Esophagus squamous epithelium (tissue), 5 donors: ENCODE data around the gene SERPINA6. TPM values are rescaled to one million over a fixed set of nuclear protein-coding genes. Genes with fewer than 3 reads are reported as not detected.
"Not testable (repeated sequence)": the region's sequence is repeated elsewhere in the genome, so short reads cannot be mapped to it uniquely, and the experiment has no call there.

Experiments used
- DNase-seq: peaks from one replicate; lab custom pipeline; 2025; lab: John Stamatoyannopoulos, UW
- H3K27ac ChIP-seq, 4 donors: fragments of 200-600 bp; sonication (generic); one replicate each; pipeline ENCODE4 v1.5.1; 2016 to 2019; ENCODE audit warnings: mild to moderate bottlenecking in 1 of 4
- H3K27me3 ChIP-seq, 4 donors: fragments of 200-600 bp; sonication (generic); 1 replicate in 3 of 4; 2 replicates in 1 of 4; pipeline versions ENCODE4 v1.5.1 to v1.6.0; 2017 to 2021; ENCODE audit warnings: antibody characterized with exemption in 1 of 4
- H3K36me3 ChIP-seq, 3 donors: fragments of 200-600 bp; sonication (generic); one replicate each; pipeline ENCODE4 v1.5.1; 2016 to 2019
- H3K4me1 ChIP-seq, 3 donors: fragments of 200-600 bp; sonication (generic); one replicate each; pipeline ENCODE4 v1.5.1; 2017 to 2019
- H3K4me3 ChIP-seq, 4 donors: fragments of 200-600 bp; sonication (generic); 1 replicate in 3 of 4; 2 replicates in 1 of 4; pipeline ENCODE4 v1.5.1; 2016 to 2019; ENCODE audit warnings: mild to moderate bottlenecking in 2 of 4, moderate library complexity in 1 of 4
- H3K9me3 ChIP-seq, 3 donors: fragments of 200-600 bp; sonication (generic); one replicate each; pipeline ENCODE4 v1.5.1; 2016 to 2019
- POLR2A ChIP-seq, 4 donors: fragments of 450-650 bp; IDR thresholded peaks; one replicate each; pipeline ENCODE4 v1.6.1; 2017; ENCODE audit warnings: antibody characterized with exemption in 4 of 4, mild to moderate bottlenecking in 4 of 4, moderate library complexity in 3 of 4
- WGBS, 2 donors: methylation state at CpG; one replicate each; pipeline ENCODE4 v1.1.5; 2018; 5-methylcytosine and 5-hydroxymethylcytosine counted together
- intact Hi-C: fragments of 100-400 bp; cut with DNase I; formaldehyde crosslinking; loops from one replicate; pipeline ENCODE4 v1.15.0; 2022
- total RNA-seq, 4 donors: library from RNA; depleted of rRNA; stranded (reverse); fragments of >200 nt; gene quantifications; one replicate each; pipeline ENCODE4 v1.1.0, GENCODE V29; 2016
- TF ChIP-seq, protein P1 (sequence below), 6 experiments: fragments of 450-650 bp in 4 of 6; fragments of 200-600 bp in 2 of 6; sonication (generic) in 2 of 6; IDR thresholded peaks; one replicate each; pipeline ENCODE4 v1.5.1; 2016 to 2019; ENCODE audit warnings: antibody characterized with exemption in 6 of 6, mild to moderate bottlenecking in 4 of 6, moderate library complexity in 4 of 6
- donor health status: DM: yes; HTN: yes; CAD: no.

Gene SERPINA6
- total RNA-seq, 4 donors from 2014 or later = not detected

GRCh38 chr14:94298130-94298529 lies 25.0 kb downstream of the SERPINA6 start:
- DNase-seq = no peak
- intact Hi-C loops = no loop called here
- Histone ChIP-seq H3K9me3 (no peaks in the 10 kb centered on the region), H3K27ac (no peak overlapping the region), H3K27me3 (peaks cover 0 to 46% (median 0%) of the 10 kb centered on the region in 4 donors), H3K4me3 (no peak overlapping the region), H3K36me3 (no peaks in the 10 kb centered on the region), H3K4me1 (no peaks in the 10 kb centered on the region)
- WGBS, 2 donors = 90 to 93% methylated on average over 5 to 12 of the region's 15 CpGs
- TF ChIP-seq POLR2A (IDR thresholded peaks at IDR 0.05) = no peak

GRCh38 chr14:94296181-94296545 lies 27.0 kb downstream of the SERPINA6 start:
- intact Hi-C loops, H3K9me3 ChIP-seq, H3K36me3 ChIP-seq, H3K27ac ChIP-seq, H3K4me3 ChIP-seq, DNase-seq, H3K4me1 ChIP-seq: not testable (repeated sequence)
- 53 to 74% methylated on average over 4 of the region's 4 CpGs for WGBS, 2 donors
- peaks cover 0 to 66% (median 0%) of the 10 kb centered on the region in 4 donors for H3K27me3 ChIP-seq

DNA sequence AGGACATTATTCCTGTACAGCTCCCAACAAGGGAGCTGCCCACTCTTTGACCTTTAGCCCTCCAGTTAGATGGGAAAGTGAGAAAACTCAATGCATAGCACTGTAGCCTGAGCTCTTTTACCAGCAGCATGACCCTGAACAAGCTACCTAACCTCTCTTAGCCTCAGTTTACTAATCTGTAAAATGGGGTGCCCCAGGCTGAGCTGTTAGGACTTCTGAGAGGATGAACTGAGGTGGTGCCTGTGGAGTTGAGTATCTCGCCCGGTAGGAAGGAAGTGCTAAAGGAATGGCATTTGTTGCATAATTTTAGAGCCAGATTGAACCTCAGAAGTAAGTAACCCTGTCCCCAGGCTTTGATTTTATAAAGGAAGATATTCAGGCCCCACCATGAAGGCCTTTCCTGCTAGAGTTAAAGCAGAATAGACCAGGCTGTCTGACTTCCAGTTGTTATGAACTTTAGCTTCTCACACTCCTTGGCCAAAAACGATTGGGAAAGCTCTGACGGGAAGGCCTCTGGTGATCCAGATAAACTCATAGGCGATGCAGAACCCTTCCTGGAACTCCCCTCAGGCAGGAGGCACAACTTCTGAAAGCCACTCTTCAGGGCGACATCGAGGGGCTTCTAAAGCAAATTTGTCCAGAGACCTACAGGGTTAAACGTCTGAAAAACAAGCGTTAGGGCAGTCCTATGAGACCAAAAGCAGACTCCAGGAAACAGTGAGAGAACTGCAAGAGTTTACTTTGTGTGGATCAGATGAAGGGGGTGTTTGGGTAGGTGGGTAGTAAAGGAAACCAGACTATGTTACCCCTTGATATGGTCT lies 27.6 kb downstream of the SERPINA6 start:
- no peaks in the 10 kb centered on the region for H3K36me3 ChIP-seq
- peaks cover 0 to 72% (median 0%) of the 10 kb centered on the region in 4 donors for H3K27me3 ChIP-seq
- no peak overlapping the region for H3K4me3 ChIP-seq
- H3K4me1 ChIP-seq = no peaks in the 10 kb centered on the region
- DNase-seq = no peak
- H3K9me3 ChIP-seq = no peaks in the 10 kb centered on the region
- no peak overlapping the region for H3K27ac ChIP-seq
- WGBS, 2 donors = 75 to 77% methylated on average over 8 to 9 of the region's 9 CpGs
- intact Hi-C loops = no loop called here
- no peak for TF ChIP-seq POLR2A (IDR thresholded peaks at IDR 0.05)
- TF ChIP-seq, protein P1, sequence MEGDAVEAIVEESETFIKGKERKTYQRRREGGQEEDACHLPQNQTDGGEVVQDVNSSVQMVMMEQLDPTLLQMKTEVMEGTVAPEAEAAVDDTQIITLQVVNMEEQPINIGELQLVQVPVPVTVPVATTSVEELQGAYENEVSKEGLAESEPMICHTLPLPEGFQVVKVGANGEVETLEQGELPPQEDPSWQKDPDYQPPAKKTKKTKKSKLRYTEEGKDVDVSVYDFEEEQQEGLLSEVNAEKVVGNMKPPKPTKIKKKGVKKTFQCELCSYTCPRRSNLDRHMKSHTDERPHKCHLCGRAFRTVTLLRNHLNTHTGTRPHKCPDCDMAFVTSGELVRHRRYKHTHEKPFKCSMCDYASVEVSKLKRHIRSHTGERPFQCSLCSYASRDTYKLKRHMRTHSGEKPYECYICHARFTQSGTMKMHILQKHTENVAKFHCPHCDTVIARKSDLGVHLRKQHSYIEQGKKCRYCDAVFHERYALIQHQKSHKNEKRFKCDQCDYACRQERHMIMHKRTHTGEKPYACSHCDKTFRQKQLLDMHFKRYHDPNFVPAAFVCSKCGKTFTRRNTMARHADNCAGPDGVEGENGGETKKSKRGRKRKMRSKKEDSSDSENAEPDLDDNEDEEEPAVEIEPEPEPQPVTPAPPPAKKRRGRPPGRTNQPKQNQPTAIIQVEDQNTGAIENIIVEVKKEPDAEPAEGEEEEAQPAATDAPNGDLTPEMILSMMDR (IDR thresholded peaks at IDR 0.05) = no peak

- peaks cover 0 to 20% (median 3%) of the 10 kb centered on the region in 3 donors for H3K4me1 ChIP-seq
- no peak for DNase-seq
- no peak overlapping the region for H3K27ac ChIP-seq
- no peak overlapping the region for H3K4me3 ChIP-seq
- peaks cover 0 to 75% (median 0%) of the 10 kb centered on the region in 4 donors for H3K27me3 ChIP-seq
- intact Hi-C loops = no loop called here
- no peaks in the 10 kb centered on the region for H3K36me3 ChIP-seq
- H3K9me3 ChIP-seq = no peaks in the 10 kb centered on the region
- TF ChIP-seq, protein P1 (IDR thresholded peaks at IDR 0.05) = no peak
- no peak for TF ChIP-seq POLR2A (IDR thresholded peaks at IDR 0.05)
- 61 to 74% methylated on average over 3 of the region's 3 CpGs for WGBS, 2 donors
Observed at GRCh38 chr14:94293578-94293924, 29.6 kb downstream of the SERPINA6 start.

- Histone ChIP-seq H3K9me3 (no peaks in the 10 kb centered on the region), H3K27ac (no peak within 1 kb of the TSS), H3K4me3 (no peak within 1 kb of the TSS), H3K4me1 (peaks cover 0 to 21% (median 3%) of the 10 kb centered on the region in 3 donors), H3K36me3 (no peaks in the 10 kb centered on the region), H3K27me3 (peaks cover 0 to 76% (median 0%) of the 10 kb centered on the region in 4 donors)
- TF ChIP-seq, protein P1 (IDR thresholded peaks at IDR 0.05) = no peak
- no peak for TF ChIP-seq POLR2A (IDR thresholded peaks at IDR 0.05)
- no peak for DNase-seq
- intact Hi-C loops = no loop called here
- 76 to 78% methylated on average over 7 to 8 of the region's 10 CpGs for WGBS, 2 donors
Observed at GRCh38 chr14:94292872-94293577, 30.1 kb downstream of the SERPINA6 start, which contains the start of gene SERPINA10. SERPINA10 (minus strand) TSS chr14:94293268; CDS start chr14:94290593, 2,675 bp downstream.

- WGBS, 2 donors = 90 to 97% methylated on average over 2 to 3 of the region's 3 CpGs
- no peak for DNase-seq
- no peak overlapping the region for H3K4me3 ChIP-seq
- H3K4me1 ChIP-seq = peaks cover 0 to 21% (median 3%) of the 10 kb centered on the region in 3 donors
- peaks cover 0 to 77% (median 0%) of the 10 kb centered on the region in 4 donors for H3K27me3 ChIP-seq
- intact Hi-C loops = no loop called here
- no peaks in the 10 kb centered on the region for H3K36me3 ChIP-seq
- no peaks in the 10 kb centered on the region for H3K9me3 ChIP-seq
- TF ChIP-seq, protein P1 (IDR thresholded peaks at IDR 0.05) = no peak
- TF ChIP-seq POLR2A (IDR thresholded peaks at IDR 0.05) = no peak
- no peak overlapping the region for H3K27ac ChIP-seq
Observed at GRCh38 chr14:94292526-94292871, 30.6 kb downstream of the SERPINA6 start.
